Measurements from ENCODE around the gene SNX10.
A peak's percentile ranks its signal among the peaks of the same experiment; 100 is the strongest.
"Not testable (repeated sequence)": the region's sequence is repeated elsewhere in the genome, so short reads cannot be mapped to it uniquely, and the experiment has no call there.

Gene SNX10, protein sequence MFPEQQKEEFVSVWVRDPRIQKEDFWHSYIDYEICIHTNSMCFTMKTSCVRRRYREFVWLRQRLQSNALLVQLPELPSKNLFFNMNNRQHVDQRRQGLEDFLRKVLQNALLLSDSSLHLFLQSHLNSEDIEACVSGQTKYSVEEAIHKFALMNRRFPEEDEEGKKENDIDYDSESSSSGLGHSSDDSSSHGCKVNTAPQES

DNA sequence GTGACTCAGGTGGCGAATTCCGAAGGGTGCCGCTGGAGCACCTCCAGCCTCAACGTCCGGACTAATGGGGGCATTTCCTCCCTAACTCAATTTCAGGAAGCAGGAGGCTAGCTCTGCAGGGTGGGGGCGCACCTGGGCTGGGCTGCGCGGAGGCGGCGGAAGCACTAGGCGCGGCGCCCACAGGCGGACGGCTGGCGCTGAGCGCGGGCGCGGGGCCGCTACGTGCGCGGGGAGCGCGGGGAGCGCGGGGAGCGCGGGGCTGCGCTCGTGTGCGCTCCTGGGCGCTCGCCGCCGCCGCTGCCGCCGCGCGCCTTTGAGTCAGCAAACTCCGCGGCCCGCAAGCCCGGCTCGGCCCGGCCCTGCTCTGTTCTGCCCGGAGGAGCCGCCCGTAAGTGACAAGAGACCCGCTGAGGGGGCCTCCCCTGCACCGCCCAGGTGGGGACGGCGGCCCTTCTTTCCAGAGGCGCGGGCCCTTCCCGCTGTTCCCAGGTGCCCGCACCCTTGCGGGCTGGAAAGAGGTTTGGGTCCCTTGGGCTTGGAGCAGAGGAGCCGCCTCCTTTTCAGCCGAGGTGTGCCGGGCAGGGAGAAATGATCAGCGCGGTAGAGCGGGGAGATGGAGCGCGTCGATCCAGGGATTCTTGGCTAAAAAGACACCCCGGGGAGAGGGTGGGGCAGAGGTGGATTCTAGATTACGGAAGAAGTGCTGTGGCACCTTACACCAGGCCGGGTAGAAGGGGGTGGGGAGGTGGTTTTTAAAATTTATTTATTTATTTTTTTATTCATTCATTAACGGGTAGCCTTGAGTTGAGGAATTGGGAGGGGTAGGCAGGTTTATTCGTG is at the start of gene SNX10:
Gene SNX10, plus strand, starts transcription at position 164 of the 840 bp plus-strand sequence. CDS start 54,581 bp downstream, outside the sequence.
- DNase-seq, result peak; percentile 79

DNA sequence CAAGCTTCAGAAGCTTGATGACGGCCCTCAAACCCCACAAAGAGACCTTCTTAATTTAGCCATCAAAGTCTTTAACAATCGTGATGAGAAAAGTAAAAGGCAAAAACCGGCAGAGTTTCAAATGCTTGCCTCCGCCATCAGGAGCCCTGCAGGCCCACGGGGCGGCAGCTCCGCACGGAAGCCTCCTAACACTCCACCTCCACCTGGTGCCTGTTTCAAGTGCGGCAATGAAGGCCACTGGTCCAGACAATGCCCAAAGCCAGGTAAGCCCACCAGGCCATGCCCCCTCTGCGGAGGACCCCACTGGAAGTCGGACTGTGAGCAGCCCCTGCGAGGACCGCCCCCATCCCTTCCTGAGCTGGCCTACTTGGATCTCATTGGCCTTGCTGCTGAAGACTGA is 46.5 kb upstream of the SNX10 start:
- no peak for DNase-seq

DNA sequence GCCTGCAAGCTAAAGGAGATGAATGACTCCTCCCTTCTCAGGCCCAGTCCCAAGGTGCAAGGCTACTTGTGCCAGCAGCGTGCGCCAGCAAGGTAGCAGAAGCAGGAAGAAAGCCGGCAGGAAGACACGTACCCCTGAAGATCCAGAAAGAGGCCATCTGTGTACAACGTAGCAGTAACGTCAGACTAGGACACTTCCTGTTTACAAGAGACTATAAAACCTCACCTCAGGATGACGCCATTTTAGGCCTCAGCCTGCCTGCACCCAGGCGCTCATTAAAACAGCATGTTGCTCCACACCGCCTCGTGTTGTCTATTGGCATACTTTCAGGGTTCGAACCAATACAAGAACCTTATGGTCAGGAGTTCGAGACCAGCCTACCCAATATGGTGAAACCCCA is 41.4 kb upstream of the SNX10 start:
- no peak for DNase-seq

DNA sequence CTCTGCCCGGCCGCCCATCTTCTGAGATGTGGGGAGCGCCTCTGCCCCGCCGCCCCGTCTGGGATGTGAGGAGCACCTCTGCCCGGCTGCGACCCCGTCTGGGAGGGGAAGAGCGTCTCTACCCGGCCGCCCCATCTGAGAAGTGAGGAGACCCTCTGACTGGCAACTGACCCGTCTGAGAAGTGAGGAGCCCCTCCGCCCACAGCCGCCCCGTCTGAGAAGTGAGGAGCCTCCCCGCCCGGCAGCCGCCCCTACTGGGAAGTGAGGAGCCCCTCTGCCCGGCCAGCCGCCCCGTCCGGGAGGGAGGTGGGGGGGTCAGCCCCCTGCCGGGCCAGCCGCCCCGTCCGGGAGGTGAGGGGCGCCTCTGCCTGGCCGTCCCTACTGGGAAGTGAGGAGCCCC is 29.8 kb upstream of the SNX10 start:
- DNase-seq, result not testable (repeated sequence)

DNA sequence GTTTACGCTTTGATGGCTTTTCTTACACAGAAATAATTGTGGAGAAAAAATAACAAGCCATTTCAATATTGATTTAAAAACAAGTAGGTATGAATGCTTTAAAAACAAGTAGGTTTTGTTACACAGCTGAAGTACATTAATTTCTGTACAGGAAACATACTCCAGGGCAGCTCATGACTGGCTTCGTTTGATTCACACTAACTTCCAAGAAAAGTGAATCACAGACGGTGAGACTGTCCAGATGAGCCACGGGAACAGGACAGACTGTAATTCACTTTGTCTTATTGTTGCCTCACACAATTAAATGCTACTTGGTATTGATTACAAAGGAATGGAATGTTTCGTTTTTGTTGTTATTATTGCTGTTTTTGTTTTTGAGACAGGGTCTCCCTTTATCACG is 26.6 kb upstream of the SNX10 start:
- no peak for DNase-seq

DNA sequence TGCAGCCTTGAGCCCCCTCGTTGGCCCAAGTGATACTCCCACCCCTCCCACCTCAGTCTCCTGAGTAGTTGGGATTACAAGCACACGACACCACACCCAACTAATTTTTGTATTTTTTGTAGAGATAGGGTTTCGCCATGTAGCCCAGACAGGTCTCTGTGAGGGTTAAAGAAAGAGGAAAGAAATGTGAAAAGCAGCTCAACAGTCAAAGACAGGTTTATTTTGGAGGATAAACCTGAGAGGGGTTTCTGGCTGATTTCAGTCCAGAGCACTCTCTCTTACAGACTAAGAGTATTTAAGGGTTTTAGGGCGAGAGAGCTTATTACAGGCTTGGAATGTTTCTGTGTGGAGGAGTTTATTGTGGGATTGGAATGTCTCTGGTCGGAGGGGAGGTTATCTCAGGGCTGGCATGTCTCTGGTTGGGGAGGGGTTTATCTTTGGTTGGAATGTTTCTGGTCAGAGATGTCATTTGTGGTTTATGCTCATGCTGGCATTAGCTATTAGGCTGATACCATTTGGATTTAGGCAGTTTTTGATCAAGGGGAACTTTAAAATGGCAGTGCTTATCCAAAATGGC is 26.1 kb upstream of the SNX10 start:
- DNase-seq, result no peak

DNA sequence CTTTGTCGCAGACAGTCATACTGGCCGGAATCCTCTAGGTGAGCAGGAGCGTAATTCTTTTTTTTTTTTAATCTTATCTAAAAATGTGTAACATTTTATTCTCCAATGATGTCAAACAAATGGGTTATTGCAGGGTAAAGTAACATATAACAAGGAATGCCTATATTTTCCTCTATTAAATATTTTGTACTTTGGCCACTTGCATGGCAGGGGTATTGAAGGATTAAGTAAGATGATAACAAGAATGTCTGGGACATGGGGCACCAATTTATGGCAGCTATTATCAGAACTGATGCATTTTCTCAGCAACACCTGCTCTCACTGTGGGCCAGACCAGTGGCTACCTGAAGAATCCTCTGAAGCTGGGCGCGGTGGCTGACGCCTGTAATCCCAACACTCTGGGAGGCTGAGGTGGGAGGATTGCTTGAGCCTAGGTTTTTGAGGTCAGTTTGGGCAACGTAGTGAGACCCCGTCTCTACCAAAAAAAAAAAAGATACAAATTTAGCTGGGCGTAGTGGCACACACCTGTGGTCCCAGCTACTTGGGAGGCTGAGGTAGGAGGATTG is 24.0 kb upstream of the SNX10 start:
- no peak for DNase-seq

DNA sequence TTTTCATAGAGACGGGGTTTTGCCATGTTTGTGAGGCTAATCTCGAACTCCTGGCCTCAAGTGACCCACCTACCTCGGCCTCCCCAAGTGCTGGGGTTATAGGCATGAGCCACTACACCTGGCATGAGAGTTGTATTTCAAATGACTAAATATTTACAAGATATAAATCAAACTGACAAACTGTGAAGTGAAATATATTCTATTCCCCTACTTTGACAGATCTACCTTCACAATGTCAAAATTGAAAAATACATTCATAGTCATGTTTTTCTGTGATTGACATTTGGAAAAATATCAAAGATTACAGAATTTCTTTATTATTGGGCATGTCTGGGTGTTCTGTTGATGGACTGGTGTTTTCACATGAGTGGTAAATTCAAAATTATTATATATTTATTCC is 16.4 kb upstream of the SNX10 start:
- DNase-seq, result no peak

DNA sequence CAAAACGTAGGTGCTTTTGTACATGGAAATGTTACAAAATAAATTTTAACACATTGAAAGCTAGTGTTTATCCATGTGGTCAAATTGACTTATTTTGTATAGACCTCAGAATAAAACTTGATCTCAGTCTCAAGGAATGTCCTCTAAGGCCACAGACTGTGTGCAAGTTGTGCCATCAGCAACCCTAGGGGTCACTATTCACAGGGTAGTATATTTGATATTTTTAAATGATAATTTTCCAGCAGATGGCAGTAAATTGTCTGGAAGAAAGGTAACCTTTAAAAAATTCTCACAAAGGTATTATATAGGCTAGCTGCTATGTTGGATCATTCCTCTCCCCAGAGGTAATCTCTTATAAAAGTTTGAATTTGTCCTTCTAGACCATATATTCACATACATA is 12.9 kb upstream of the SNX10 start:
- no peak for DNase-seq

DNA sequence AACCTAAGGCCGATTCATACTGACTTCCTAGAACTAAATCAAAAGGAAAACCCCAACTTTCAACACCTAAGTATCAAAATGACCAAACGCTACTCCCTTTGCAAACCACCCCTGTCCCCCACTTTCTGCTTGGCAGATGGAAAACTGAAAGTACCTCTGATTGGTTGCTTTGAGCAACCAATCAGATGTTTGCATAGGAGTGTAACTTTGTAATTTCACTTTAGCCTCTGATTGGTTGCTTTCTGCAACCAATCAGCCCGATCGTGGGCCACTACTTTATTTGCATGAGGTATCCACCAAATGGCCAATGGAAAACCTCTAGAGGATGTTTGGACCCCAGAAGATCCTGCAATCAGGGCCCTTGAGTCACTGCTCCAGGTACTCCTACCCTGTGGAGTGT is 12.3 kb upstream of the SNX10 start:
- no peak for DNase-seq

DNA sequence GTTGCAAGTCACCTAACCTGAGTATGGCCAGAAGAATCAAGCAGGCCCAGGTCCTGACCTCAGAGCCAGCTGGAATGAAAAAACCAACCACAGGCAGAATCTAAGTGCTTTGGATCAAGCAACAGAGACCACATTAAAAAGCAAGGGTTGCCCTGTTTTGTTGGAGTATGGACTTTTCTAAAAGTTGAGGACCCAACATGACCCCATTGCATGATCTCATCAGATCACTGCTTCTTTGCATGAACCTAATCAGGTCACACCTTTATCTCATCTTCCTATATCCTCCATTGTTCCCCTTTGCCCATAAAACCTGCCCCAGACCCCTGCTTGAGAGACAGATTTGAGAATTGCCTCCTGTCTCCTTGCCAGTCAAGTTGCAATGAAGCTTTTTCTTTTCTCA is 11.6 kb upstream of the SNX10 start:
- no peak for DNase-seq

DNA sequence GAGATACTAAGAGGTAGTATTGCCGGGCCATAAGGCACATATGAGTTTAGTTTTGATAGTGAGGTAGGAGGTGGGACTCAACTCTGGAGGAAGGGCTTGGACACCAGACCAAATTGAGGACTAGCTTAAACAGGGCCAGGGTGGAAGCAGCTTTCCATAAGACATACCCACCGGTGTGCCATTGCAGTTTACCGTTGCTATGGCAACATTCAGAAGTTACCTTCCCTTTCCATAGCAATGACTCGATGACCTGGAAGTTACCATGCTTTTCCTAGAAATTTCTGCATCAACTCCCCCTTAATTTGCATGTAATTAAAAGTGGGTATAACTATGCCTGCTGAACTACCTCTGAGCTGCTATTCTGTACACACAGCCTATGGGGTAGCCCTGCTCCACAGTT is 10.9 kb upstream of the SNX10 start:
- no peak for DNase-seq

DNA sequence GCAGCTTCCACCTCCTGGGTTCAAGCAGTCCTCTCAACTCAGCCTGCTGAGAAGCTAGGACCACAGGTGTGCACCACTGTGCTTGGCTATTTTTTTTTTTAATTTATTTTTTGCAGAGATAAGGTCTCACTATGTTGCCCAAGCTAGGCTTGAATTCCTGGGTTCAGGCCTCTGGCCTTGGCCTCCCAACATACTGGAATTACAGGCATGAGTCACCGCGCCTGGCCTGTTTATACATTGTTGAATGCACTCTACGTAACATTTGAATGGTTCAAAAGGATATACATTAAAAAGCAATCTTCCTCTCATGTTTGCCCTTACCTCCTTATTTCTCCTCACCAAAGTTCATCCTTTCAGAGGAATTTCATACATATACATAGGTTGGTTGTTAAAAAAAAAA is 7.2 kb upstream of the SNX10 start:
- DNase-seq, result no peak

DNA sequence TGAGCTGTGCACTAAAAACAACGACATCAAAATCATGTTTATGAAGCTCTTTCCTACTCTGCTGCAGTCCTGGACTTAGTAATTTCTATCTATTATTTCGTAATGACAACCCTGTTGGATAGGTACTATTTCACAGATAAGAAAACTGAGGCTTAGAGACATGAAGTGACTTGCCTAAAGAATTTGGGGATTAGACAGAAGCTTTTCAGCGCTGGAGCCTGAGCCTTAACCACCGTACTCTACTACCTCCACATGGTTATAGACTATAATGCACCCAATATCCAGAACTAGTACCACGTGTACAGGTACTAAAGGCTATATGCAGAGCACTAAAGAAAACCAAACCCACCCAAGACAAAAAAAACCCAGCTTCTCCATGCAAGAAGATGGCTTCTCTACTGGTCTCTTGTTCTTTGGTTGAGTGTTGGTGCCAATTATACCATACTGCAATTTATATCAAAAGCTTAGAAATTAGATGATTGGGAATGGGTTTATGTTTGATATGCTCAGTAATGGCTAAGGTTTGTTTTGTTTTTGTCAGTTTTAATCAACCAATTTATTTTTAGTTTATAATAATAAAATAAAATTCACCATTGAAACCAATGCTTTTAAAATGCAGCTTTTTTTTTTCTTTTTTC is 6.5 kb upstream of the SNX10 start:
- DNase-seq, result no peak

DNA sequence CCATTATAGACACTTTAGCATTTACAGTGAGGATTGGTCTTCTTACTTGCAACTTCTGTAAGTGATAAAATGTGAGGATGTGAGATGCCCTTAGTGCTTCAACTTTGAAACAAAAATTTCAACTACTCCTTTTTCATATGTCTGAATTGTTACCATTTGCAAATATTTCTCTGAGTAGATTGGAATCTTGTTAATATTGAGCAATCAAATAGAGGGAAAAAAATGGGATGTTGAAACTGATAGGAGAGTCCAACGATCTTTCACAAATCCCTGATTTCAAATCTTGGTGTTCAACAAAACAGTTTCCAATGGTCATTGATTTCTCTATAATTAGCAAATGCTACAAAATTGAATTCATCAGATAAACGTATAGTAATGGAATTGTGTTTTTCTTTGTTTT is 5.5 kb upstream of the SNX10 start:
- no peak for DNase-seq

DNA sequence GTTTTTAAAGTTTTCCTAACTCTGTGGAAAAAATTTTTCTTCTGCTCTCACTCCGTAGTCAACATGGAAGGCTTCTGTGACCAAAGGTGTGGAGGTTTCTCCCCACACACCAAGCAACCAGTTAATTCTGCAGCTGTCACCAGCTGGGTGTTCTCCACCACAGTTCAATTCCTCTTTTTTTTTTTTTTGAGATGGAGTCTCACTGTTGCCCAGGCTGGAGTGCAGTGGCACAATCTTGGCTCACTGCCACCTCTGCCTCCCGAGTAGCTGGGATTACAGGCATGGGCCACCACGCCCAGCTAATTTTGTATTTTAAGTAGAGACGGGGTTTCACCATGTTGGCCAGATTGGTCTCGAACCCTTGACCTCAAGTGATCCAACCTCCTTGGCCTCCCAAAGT is 3.5 kb upstream of the SNX10 start:
- not testable (repeated sequence) for DNase-seq

DNA sequence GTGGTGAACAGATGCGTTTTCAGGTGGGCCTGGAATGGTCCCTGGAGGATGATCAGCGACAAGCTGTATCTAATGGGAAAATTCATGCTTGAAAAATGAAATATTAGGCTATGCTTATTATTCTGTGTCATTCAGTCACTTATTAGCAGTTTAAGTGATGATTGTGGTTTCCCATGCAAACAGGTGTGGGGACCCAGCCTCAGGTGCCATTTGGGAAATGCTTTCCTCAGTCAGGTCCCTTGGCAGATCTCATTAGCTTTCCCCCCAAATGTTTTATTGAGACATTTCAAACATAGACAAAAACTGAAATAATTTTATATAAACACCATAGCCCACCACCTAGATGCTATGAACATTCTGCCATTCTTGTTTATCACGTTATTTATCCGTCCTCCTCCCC is 411 bp upstream of the SNX10 start:
- DNase-seq, result no peak

DNA sequence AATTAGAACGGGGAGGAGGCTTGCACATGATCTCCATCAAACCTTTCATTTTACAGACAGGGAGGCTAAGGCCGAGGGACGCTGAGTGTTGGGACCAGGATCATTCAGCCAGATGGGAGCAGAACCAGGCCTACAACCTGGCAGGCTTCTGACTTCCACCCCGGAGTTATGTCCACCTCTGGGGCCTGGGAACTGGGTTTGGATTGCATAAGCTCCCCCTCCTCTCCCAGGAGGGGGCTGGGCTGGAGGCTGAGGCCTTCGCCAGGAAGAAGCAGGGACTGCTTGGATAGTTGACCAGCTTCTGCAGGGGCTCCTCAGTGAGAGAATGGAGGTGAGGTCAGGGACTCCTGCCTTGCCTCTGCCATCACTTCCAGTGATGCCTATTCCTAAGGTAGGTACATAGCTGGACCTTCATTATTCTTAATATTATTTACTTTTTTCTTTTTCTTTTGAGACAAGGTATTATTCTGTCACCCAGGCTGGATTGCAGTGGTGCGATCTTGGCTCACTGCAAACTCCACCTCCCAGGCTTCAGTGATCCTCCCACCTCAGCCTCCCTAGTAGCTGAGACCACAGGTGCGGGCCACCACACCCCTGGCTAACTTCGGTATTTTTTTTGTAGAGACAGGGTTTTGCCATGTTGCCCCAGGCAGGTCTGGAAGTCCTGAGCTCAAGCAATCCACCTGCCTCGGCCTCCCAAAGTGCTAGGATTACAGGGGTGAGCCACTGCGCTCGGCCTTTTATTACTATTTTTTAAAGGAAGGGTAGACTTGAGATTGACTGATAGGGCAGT is 1.3 kb downstream of the SNX10 start:
- peak; percentile 30 for DNase-seq

DNA sequence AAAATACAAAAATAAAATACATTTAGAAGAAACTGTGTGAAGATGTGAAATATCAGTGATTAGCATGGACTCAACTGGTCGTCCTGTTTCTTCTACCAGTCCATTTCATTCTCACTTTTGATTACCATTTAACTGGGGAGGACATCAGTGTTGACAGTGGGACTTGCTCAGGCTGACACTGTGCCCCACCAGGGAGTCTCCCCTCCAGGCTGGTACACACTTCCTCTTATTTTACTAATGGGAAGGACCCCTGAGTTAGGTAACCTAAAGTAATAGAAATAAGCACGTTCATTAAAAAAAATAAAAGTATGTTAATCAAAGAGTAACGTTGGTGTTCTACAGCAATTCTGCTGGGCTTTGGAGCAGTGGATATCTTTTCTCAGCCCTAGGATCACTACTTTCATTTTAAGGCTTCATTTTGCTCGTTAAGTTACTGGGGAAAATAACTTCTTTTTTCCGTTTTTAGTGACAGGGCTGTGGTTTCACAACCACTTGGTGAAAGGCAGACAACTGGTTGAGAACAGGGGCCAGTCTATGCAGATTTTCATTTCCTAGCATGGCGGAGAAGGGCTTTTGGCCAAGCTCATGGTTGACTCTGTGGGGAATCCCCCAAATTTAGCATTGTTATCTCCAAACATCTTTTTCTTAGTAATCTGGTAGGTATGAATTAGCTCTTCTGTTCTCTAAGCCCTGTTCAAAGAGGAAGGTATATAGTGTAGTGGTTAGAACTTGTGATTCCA is 2.1 kb downstream of the SNX10 start:
- DNase-seq, result no peak

DNA sequence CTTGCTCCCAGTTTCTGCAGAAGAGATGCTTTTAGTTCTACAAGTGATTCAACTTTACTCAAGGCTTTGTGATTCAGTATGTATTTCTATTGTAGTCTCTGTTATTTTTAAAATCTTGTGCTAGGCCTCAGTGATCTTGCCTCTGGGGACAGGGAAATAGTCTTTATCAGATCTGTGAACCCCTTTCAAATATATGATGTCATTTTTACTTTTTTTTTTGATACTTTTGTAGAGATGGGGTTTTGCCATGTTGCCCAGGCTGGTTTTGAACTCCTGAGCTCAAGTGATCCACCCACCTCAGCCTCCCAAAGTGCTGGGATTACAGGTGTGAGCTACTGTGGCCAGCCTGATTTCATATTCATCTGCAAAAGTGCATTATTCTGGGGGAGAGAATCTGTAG is 3.4 kb downstream of the SNX10 start:
- DNase-seq, result no peak

DNA sequence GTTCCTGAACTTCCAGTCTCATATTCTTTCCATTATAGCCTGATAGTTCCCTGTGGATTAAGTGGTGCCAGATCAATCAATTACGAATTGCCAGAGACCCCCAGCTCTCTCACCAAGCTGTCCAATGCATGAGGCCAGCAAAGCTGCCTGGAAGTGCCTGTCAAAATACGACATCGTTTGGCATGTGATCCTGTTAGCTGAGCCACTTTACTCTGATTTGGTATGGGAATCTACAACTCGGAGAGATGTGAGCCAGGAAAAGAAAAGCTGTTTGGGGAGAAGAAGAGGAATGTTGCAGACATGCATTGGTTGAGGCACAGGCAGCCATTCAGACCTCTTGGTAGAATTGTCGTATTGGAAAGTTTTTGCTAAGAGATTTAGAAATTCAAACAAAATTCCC is 3.9 kb downstream of the SNX10 start:
- no peak for DNase-seq

DNA sequence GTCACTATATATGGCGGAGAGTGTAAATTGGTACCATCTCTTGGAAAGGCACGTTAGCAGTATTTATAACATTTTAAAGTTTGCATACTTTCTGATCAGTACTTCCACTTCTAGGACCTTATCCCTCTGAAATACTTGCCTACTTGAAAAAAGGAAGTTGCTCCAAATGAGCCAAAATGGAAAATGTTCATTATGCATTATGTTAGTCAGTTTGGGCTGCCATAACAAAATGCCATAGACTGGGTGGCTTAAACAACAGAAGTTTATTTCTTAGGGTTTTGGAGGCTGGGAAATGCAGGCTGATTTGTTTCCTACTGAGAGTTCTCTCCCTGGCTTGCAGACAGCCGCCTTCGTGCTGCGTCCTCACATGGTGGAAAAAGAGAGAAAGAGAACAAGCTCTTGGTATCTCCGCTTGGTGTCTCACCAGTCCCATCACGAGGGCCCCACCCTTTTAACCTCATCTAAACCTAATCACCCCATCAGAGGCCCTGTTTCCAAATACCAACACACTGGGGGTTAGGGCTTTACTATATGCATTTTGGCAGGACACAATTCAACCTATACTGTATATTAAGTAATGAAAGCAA is 6.9 kb downstream of the SNX10 start:
- no peak for DNase-seq
